Activated CD8-positive, alpha-beta memory T cell treated with anti-CD3 and anti-CD28 coated beads, Interleukin-2, amount 10 ng/mL, durations not matched to agents 7 days and 5 days (primary cell): Measurements from ENCODE around the gene ARHGAP10. TPM values are rescaled to one million over a fixed set of nuclear protein-coding genes. Genes with fewer than 3 reads are reported as not detected.

Experiments
- ATAC-seq: fragments of 150-1000 bp; cut with Tn5 transposase; one replicate; pipeline ENCODE4 v1.10.0; 2021; ENCODE audit warnings: moderate library complexity
- CTCF ChIA-PET: fragments of 350-600 bp; sonication (Branson Sonifier 250); formaldehyde crosslinking; loops from one replicate; lab custom pipeline; 2021; ENCODE audit warnings: antibody characterized with exemption; lab: Charles Lee
- DNase-seq: peaks from one replicate; pipeline ENCODE4 v3.0.0-alpha.2; 2020
- H3K27ac Mint-ChIP-seq: one replicate; pipeline ENCODE4 v1.8.0; 2021; ENCODE audit warnings: mild to moderate bottlenecking, mixed read lengths
- H3K27me3 Mint-ChIP-seq: one replicate; pipeline ENCODE4 v1.8.0; 2021; ENCODE audit warnings: mixed read lengths
- H3K36me3 Mint-ChIP-seq: one replicate; pipeline ENCODE4 v1.8.0; 2021; ENCODE audit warnings: mild to moderate bottlenecking, mixed read lengths
- H3K4me1 Mint-ChIP-seq: one replicate; pipeline ENCODE4 v1.8.0; 2021; ENCODE audit warnings: mixed read lengths
- H3K4me3 Mint-ChIP-seq: one replicate; pipeline ENCODE4 v1.8.0; 2021; ENCODE audit warnings: mild to moderate bottlenecking, moderate library complexity, mixed read lengths
- H3K9me3 Mint-ChIP-seq: one replicate; pipeline ENCODE4 v1.8.0; 2022; ENCODE audit warnings: low read depth, mixed read lengths
- total RNA-seq, 2 experiments: library from RNA; stranded (reverse); gene quantifications; one replicate each; pipeline ENCODE4 v1.2.3, GENCODE V29; 2021

The ARHGAP10 gene
- total RNA-seq, 2 experiments from 2014 or later: 12.1 to 18.8 TPM

- DNase-seq: no peak
- Mint-ChIP-seq H3K36me3 (peaks cover 9% of the 10 kb centered on the region), H3K27ac (no peak overlapping the region), H3K4me3 (no peak overlapping the region), H3K4me1 (peaks cover 7% of the 10 kb centered on the region), H3K9me3 (peaks cover 6% of the 10 kb centered on the region), H3K27me3 (no peaks in the 10 kb centered on the region)
- ATAC-seq: no peak
- CTCF ChIA-PET: interaction anchor here (0.7 to 1.2 kb wide), 2 partner anchors 10 to 168 kb away, joined by 3 read pairs; no protein-coding TSS in a partner anchor
Measured at GRCh38 chr4:148034813-148035212, 302.9 kb downstream of the ARHGAP10 start.

GRCh38 chr4:148041606-148042329, 309.9 kb downstream of the ARHGAP10 start:
- Mint-ChIP-seq H3K4me3 (no peak overlapping the region), H3K9me3 (peaks cover 2% of the 10 kb centered on the region), H3K27me3 (no peaks in the 10 kb centered on the region), H3K27ac (no peak overlapping the region), H3K36me3 (peaks cover 2% of the 10 kb centered on the region), H3K4me1 (peaks cover 15% of the 10 kb centered on the region)
- no peak for DNase-seq
- CTCF ChIA-PET: interaction anchor here (1.5 kb wide), 1 partner anchor 11 kb away, joined by 6 read pairs; no protein-coding TSS in a partner anchor
- no peak for ATAC-seq

DNA sequence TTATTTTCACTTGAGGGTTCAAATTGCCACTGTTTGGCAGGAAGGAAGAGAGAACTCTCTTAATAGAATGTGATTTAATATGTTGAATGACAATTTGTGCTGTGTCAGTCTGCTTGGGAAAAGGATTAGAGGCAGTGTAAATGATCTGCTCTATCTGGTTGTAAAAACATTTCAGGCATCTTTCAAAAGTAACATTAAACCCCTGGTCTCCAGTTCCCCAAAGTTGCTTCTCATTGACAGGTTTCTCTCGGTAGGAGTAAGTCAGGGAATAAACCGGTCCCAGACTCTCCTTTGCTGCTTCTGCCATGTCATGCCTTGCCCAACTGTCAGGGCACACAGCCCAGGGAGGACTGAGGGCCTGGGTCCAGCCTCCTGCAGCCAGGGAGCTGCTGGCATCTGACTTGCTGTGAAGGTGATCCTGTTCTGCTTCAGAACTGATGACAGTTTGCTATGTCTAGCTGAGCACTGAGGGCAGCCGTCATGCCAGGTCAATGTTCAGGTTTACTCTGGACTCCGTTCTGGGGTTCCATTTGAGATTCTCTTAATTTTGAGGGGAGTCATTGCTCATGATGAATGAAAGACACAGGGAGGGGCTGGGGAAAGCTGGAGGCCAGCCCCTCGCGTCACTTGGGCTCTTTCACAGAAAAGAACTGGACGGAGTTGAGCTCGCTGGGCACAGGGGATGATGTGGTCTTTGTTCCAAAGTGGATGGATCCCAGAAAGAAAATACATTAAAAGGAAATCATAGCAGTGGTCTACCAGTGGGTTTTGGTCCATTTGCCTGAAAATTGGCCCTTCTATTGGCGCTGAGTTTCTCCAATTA, 312.4 kb downstream of the ARHGAP10 start:
- Mint-ChIP-seq H3K9me3 (no peaks in the 10 kb centered on the region), H3K4me3 (no peak overlapping the region), H3K27me3 (no peaks in the 10 kb centered on the region), H3K4me1 (peaks cover 8% of the 10 kb centered on the region), H3K36me3 (peaks cover 1% of the 10 kb centered on the region), H3K27ac (no peak overlapping the region)
- CTCF ChIA-PET: interaction anchor here (1.0 to 2.0 kb wide), 5 partner anchors 8 to 58 kb away, joined by 3 to 9 read pairs (median 3); no protein-coding TSS in a partner anchor
- DNase-seq: no peak
- no peak for ATAC-seq

DNA sequence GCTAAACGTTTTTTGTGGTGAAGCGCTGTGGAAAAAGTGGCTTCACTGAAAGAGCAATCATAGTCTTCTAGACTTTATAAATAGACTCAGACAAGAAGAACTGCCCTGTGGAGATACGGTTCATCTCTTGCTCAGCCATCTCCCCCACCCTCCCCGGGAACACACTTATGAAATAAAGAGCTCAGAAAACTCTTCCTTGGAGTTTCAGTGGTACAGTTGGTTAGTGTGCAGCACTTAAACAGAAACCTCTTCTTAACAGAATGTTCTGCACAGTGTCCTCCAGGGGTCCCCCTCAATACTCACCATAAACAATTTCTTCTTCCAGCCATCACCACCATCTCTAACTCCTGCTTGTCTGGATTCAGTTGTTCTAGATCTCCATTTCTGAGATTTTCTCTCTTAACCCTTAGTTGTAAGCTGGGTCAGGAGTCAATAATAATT, 313.0 kb downstream of the ARHGAP10 start:
- Mint-ChIP-seq H3K27ac (no peak overlapping the region), H3K4me3 (no peak overlapping the region)
- DNase-seq: no peak

GRCh38 chr4:148048598-148048997, 316.7 kb downstream of the ARHGAP10 start:
- CTCF ChIA-PET: no interaction called here
- no peaks in the 10 kb centered on the region for H3K27me3 Mint-ChIP-seq
- DNase-seq: no peak
- no peak overlapping the region for H3K27ac Mint-ChIP-seq
- peaks cover 6% of the 10 kb centered on the region for H3K36me3 Mint-ChIP-seq
- H3K4me3 Mint-ChIP-seq: no peak overlapping the region
- no peaks in the 10 kb centered on the region for H3K9me3 Mint-ChIP-seq
- H3K4me1 Mint-ChIP-seq: peaks cover 39% of the 10 kb centered on the region
- no peak for ATAC-seq

More for the DNA sequence above, 313.0 kb downstream of the ARHGAP10 start:
- ATAC-seq: peak; percentile 60
- Mint-ChIP-seq H3K27me3 (no peaks in the 10 kb centered on the region), H3K4me1 (peaks cover 8% of the 10 kb centered on the region), H3K9me3 (no peaks in the 10 kb centered on the region), H3K36me3 (peaks cover 3% of the 10 kb centered on the region)
- CTCF ChIA-PET: interaction anchor here (1.0 to 2.0 kb wide), 5 partner anchors 9 to 59 kb away, joined by 3 to 9 read pairs (median 3); no protein-coding TSS in a partner anchor

- DNase-seq (no peak), ATAC-seq (no peak)
- Mint-ChIP-seq H3K27me3 (no peaks in the 10 kb centered on the region), H3K4me3 (no peak overlapping the region), H3K9me3 (no peaks in the 10 kb centered on the region), H3K36me3 (peaks cover 6% of the 10 kb centered on the region), H3K4me1 (peaks cover 57% of the 10 kb centered on the region), H3K27ac (no peak overlapping the region)
- CTCF ChIA-PET: no interaction called here
Measured at GRCh38 chr4:148051403-148051802, 319.5 kb downstream of the ARHGAP10 start.

DNA sequence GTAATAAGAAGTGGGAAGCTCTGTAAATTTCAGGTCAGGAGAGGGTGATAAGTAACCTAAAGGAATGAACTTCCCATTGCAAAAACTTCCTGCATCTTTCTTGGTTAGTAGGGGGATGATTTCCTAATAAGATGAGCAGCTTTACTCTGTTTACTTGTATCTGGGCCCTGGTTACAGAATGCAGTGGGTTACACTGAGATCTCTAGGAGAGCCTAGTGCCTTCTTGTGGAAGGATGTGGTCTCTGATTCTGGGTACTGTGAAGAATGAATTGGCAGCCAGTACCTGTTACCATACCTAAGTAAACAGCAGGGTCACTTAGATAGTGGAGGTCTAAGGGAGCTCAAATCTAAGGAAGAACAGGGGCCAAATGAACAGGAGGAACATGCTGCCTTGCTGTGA, 320.6 kb downstream of the ARHGAP10 start:
- CTCF ChIA-PET: interaction anchor here (0.7 to 1.3 kb wide), 6 partner anchors 9 to 165 kb away, joined by 3 to 6 read pairs (median 4); no protein-coding TSS in a partner anchor
- H3K9me3 Mint-ChIP-seq: no peaks in the 10 kb centered on the region
- H3K27ac Mint-ChIP-seq: peak overlapping the region; percentile 86

DNA sequence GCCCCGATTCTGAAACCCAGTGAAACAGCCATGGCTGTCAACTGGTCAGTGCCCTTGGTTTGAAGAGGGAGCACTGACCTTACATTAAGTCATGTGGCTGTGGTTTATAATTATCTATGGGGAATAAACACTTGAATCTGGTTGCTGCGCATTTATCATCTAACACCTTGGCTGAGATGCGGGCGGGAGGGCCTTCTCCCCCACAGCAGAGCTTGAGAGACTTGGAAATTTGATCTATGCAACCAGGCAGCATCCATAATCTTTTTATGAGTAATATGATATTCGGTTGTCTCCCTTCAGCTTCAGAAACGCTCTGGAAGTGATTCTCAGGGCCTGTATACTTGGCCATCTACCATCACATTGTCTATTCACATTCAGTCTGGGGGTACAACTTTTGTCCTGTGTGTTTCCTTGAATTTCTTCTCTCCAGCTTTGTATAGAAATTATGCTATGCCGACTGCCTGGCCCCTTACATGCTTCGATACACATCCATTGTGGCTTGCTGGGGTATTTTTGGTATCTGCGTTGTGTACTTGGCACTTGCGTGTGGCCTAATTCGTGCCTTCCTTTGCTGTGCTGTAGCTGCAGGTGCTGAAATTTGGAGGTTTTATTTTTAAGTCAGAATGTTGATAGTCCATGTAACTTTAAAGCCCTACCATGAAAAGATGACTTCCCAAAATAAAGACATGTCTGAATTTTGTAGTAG, 321.6 kb downstream of the ARHGAP10 start:
- peaks cover 6% of the 10 kb centered on the region for H3K36me3 Mint-ChIP-seq
- peaks cover 78% of the 10 kb centered on the region for H3K4me1 Mint-ChIP-seq
- H3K9me3 Mint-ChIP-seq: no peaks in the 10 kb centered on the region
- no peak overlapping the region for H3K4me3 Mint-ChIP-seq
- CTCF ChIA-PET: interaction anchor here (1.4 kb wide), 1 partner anchor 8 kb away, joined by 5 read pairs; no protein-coding TSS in a partner anchor
- DNase-seq (no peak), ATAC-seq (no peak)
- peak overlapping the region; percentile 54 for H3K27ac Mint-ChIP-seq
- H3K27me3 Mint-ChIP-seq: no peaks in the 10 kb centered on the region

More for the DNA sequence above, 320.6 kb downstream of the ARHGAP10 start:
- H3K4me3 Mint-ChIP-seq: no peak overlapping the region
- ATAC-seq (peak; percentile 77), DNase-seq (peak; percentile 75)
- H3K27me3 Mint-ChIP-seq: no peaks in the 10 kb centered on the region
- peaks cover 6% of the 10 kb centered on the region for H3K36me3 Mint-ChIP-seq
- H3K4me1 Mint-ChIP-seq: peaks cover 68% of the 10 kb centered on the region

- H3K27me3 Mint-ChIP-seq: no peaks in the 10 kb centered on the region
- no peaks in the 10 kb centered on the region for H3K9me3 Mint-ChIP-seq
- no peak for ATAC-seq
- peaks cover 86% of the 10 kb centered on the region for H3K4me1 Mint-ChIP-seq
- peaks cover 5% of the 10 kb centered on the region for H3K36me3 Mint-ChIP-seq
- no peak overlapping the region for H3K4me3 Mint-ChIP-seq
- DNase-seq: no peak
- peak overlapping the region; percentile 54 for H3K27ac Mint-ChIP-seq
- CTCF ChIA-PET: interaction anchor here (0.5 to 1.4 kb wide), 3 partner anchors 9 to 34 kb away, joined by 3 to 5 read pairs (median 3); no protein-coding TSS in a partner anchor
Measured at GRCh38 chr4:148054275-148054674, 322.4 kb downstream of the ARHGAP10 start.

- DNase-seq (no peak), ATAC-seq (no peak)
- H3K36me3 Mint-ChIP-seq: peaks cover 4% of the 10 kb centered on the region
- H3K27me3 Mint-ChIP-seq: no peaks in the 10 kb centered on the region
- peaks cover 94% of the 10 kb centered on the region for H3K4me1 Mint-ChIP-seq
- H3K9me3 Mint-ChIP-seq: no peaks in the 10 kb centered on the region
- H3K27ac Mint-ChIP-seq: peak overlapping the region; percentile 58
- CTCF ChIA-PET: interaction anchor here (0.9 to 1.7 kb wide), 6 partner anchors 11 to 387 kb away, joined by 3 to 13 read pairs (median 4); partner anchors contain the start of gene NR3C2
- H3K4me3 Mint-ChIP-seq: no peak overlapping the region
Measured at GRCh38 chr4:148055844-148056243, 324.0 kb downstream of the ARHGAP10 start.

DNA sequence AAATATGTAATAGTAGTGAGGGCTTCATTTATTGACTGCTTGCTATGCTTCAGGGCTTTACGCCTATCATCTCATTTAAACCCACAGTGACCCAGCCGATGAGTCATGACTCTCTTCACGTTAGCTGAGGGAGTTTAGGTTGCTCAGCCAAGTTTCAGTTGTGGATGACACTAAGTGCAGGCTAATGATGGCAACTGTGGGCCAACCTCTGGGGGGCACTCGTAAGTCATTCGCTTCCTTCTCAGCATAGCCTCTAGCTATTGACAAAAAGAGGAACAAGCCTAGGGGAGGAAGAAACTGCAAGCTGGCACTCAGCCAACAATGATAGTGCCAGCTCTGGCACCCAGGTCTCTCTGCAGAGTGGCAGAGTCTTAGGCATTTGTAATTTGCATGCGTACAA, 325.0 kb downstream of the ARHGAP10 start:
- Mint-ChIP-seq H3K27ac (peak overlapping the region; percentile 74), H3K27me3 (no peaks in the 10 kb centered on the region), H3K4me3 (no peak overlapping the region), H3K36me3 (peaks cover 4% of the 10 kb centered on the region), H3K4me1 (peaks cover 92% of the 10 kb centered on the region), H3K9me3 (no peaks in the 10 kb centered on the region)
- DNase-seq: peak; percentile 92
- peak; percentile 89 for ATAC-seq
- CTCF ChIA-PET: interaction anchor here (0.6 to 1.7 kb wide), 11 partner anchors 12 to 386 kb away, joined by 3 to 13 read pairs (median 4); partner anchors contain the start of gene NR3C2

GRCh38 chr4:148057516-148057915, 325.6 kb downstream of the ARHGAP10 start:
- H3K9me3 Mint-ChIP-seq: no peaks in the 10 kb centered on the region
- H3K4me3 Mint-ChIP-seq: no peak overlapping the region
- H3K4me1 Mint-ChIP-seq: peaks cover 87% of the 10 kb centered on the region
- ATAC-seq (no peak), DNase-seq (no peak)
- no peaks in the 10 kb centered on the region for H3K27me3 Mint-ChIP-seq
- H3K36me3 Mint-ChIP-seq: peaks cover 4% of the 10 kb centered on the region
- H3K27ac Mint-ChIP-seq: no peak overlapping the region
- CTCF ChIA-PET: interaction anchor here (0.6 to 1.7 kb wide), 7 partner anchors 22 to 386 kb away, joined by 3 to 13 read pairs (median 4); partner anchors contain the start of gene NR3C2
